SU-DHL-6 (cell line): ENCODE measurements around the gene GDF7.
"Not testable (repeated sequence)": the region's sequence is repeated elsewhere in the genome, so short reads cannot be mapped to it uniquely, and the experiment has no call there.

ENCODE experiments used
- H2AFZ ChIP-seq: fragments of 200-600 bp; sonication (generic); 2 replicates; pipeline ENCODE4 v1.6.1; 2014; ENCODE audit warnings: low read depth, mild to moderate bottlenecking, moderate library complexity, mixed read lengths, antibody characterized with exemption, low read length; ENCODE audit not compliant: severe bottlenecking
- H3F3A ChIP-seq: fragments of 200-600 bp; shearing (Covaris generic); 2 replicates; pipeline ENCODE4 v1.6.0; 2016; ENCODE audit warnings: antibody characterized with exemption, mild to moderate bottlenecking; ENCODE audit not compliant: insufficient read depth
- H3K27ac ChIP-seq: fragments of 200-600 bp; sonication (generic); 2 replicates; pipeline ENCODE4 v1.5.1; 2016; ENCODE audit warnings: low read depth, mild to moderate bottlenecking, low read length, moderate library complexity, mixed read lengths
- H3K27me3 ChIP-seq: fragments of 200-600 bp; sonication (generic), shearing (Covaris generic); 2 replicates; pipeline ENCODE4 v1.6.0; 2014; ENCODE audit warnings: mild to moderate bottlenecking, low read length
- H3K36me3 ChIP-seq: fragments of 200-600 bp; sonication (generic); 2 replicates; pipeline ENCODE4 v1.6.1; 2014; ENCODE audit warnings: mild to moderate bottlenecking, low read length, mixed read lengths
- H3K4me2 ChIP-seq: fragments of 300-600, 200-600 bp; shearing (Covaris generic), sonication (generic); 2 replicates; pipeline ENCODE4 v1.6.0; 2014; ENCODE audit warnings: low read length, low read depth, mild to moderate bottlenecking; ENCODE audit not compliant: poor library complexity, severe bottlenecking
- H3K4me3 ChIP-seq: fragments of 200-600 bp; sonication (generic); 2 replicates; pipeline ENCODE4 v1.5.1; 2014; ENCODE audit warnings: antibody characterized with exemption, low read length, mild to moderate bottlenecking, mixed read lengths; ENCODE audit not compliant: insufficient read depth, poor library complexity, severe bottlenecking
- H3K79me2 ChIP-seq: fragments of 200-600 bp; sonication (generic); 2 replicates; pipeline ENCODE4 v1.6.1; 2014; ENCODE audit warnings: mild to moderate bottlenecking, low read length, moderate library complexity; ENCODE audit not compliant: insufficient read depth
- H3K9ac ChIP-seq: fragments of 200-600 bp; sonication (generic); 2 replicates; pipeline ENCODE4 v1.7.0; 2014; ENCODE audit warnings: mild to moderate bottlenecking, low read length
- H3K9me2 ChIP-seq: fragments of 200-600 bp; sonication (generic); replicated peaks from 2 replicates; pipeline ENCODE4 v1.6.1; 2014; ENCODE audit warnings: low read length; ENCODE audit not compliant: insufficient read depth
- H3K9me3 ChIP-seq: fragments of 200-600 bp; sonication (generic); 2 replicates; pipeline ENCODE4 v1.6.1; 2014; ENCODE audit warnings: low read length, mixed read lengths; ENCODE audit not compliant: insufficient read depth
- H4K20me1 ChIP-seq: fragments of 200-600 bp; sonication (generic); 2 replicates; pipeline ENCODE4 v1.6.1; 2014; ENCODE audit warnings: low read depth, mild to moderate bottlenecking, antibody characterized with exemption, low read length, moderate library complexity, mixed read lengths
- EZH2phosphoT487 ChIP-seq: fragments of 200-600 bp; sonication (generic), shearing (Covaris generic); conservative IDR thresholded peaks from 2 replicates; pipeline ENCODE4 v1.6.1; 2018; ENCODE audit warnings: mild to moderate bottlenecking, antibody characterized with exemption, low read length, moderate library complexity, mixed read lengths
- TF ChIP-seq, protein P1 (sequence below): fragments of 200-600 bp; sonication (generic); IDR thresholded peaks from one replicate; pipeline ENCODE4 v1.5.1; 2017; ENCODE audit warnings: antibody characterized with exemption, mild to moderate bottlenecking, low read length, moderate library complexity; ENCODE audit not compliant: insufficient read depth, poor library complexity, severe bottlenecking

Gene GDF7

DNA sequence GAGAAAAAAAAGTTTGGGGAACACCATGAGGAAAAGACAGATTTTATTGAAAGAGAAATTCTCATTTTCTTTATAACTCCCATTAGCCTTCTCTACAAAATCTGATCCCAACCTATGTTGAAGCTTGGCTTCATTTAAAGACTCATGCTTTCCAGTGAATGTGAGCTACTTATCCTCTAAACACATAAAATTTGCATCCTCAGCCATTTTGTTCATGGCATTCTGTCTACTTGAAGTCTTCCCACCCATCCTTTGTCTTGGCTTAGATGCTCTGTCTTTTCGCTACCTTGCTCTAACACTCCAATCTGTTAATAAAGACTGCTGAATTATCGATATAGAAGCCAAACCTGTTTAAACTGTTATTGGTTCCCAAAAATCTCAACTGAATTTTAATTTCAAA, 39.3 kb downstream of the GDF7 start:
- Histone ChIP-seq H3K4me2 (no peak overlapping the region), H3K4me3 (no peak overlapping the region), H3K27ac (no peak overlapping the region), H3K36me3 (peaks cover 7% of the 10 kb centered on the region; the same call in 1 of the 2 replicates), H3K27me3 (no peaks in the 10 kb centered on the region), H3K9me2 (no peaks in the 10 kb centered on the region), H3K9me3 (no peaks in the 10 kb centered on the region), H3K9ac (no peak overlapping the region), H3K79me2 (no peaks in the 10 kb centered on the region; the same call in 1 of the 2 replicates), H2AFZ (no peak overlapping the region), H4K20me1 (no peaks in the 10 kb centered on the region), H3F3A (no peaks in the 10 kb centered on the region)
- TF ChIP-seq EZH2phosphoT487 = no peak
- TF ChIP-seq, protein P1, sequence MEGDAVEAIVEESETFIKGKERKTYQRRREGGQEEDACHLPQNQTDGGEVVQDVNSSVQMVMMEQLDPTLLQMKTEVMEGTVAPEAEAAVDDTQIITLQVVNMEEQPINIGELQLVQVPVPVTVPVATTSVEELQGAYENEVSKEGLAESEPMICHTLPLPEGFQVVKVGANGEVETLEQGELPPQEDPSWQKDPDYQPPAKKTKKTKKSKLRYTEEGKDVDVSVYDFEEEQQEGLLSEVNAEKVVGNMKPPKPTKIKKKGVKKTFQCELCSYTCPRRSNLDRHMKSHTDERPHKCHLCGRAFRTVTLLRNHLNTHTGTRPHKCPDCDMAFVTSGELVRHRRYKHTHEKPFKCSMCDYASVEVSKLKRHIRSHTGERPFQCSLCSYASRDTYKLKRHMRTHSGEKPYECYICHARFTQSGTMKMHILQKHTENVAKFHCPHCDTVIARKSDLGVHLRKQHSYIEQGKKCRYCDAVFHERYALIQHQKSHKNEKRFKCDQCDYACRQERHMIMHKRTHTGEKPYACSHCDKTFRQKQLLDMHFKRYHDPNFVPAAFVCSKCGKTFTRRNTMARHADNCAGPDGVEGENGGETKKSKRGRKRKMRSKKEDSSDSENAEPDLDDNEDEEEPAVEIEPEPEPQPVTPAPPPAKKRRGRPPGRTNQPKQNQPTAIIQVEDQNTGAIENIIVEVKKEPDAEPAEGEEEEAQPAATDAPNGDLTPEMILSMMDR = no peak

- Histone ChIP-seq H3F3A (no peaks in the 10 kb centered on the region), H3K79me2 (no peaks in the 10 kb centered on the region; the same call in 1 of the 2 replicates), H3K9ac (no peak overlapping the region), H3K27ac (no peak overlapping the region), H3K27me3 (no peaks in the 10 kb centered on the region), H3K9me2 (no peaks in the 10 kb centered on the region), H3K4me2 (no peak overlapping the region), H3K9me3 (no peaks in the 10 kb centered on the region), H2AFZ (no peak overlapping the region), H4K20me1 (no peaks in the 10 kb centered on the region), H3K4me3 (no peak overlapping the region), H3K36me3 (peaks cover 7% of the 10 kb centered on the region; the same call in 1 of the 2 replicates)
- TF ChIP-seq, protein P1 = no peak
- no peak for TF ChIP-seq EZH2phosphoT487
These were observed 39.8 kb downstream of the GDF7 start for GRCh38 chr2:20706786-20707185.

- H3K27me3 ChIP-seq = no peaks in the 10 kb centered on the region
- H3K9me3 ChIP-seq = no peaks in the 10 kb centered on the region
- no peak overlapping the region for H3K4me2 ChIP-seq
- no peak overlapping the region for H3K9ac ChIP-seq
- no peak overlapping the region for H2AFZ ChIP-seq
- peaks cover 7% of the 10 kb centered on the region; the same call in 1 of the 2 replicates for H3K36me3 ChIP-seq
- no peak overlapping the region for H3K4me3 ChIP-seq
- no peaks in the 10 kb centered on the region for H3K9me2 ChIP-seq
- TF ChIP-seq, protein P1 = no peak
- no peak for TF ChIP-seq EZH2phosphoT487
- H3K27ac ChIP-seq = no peak overlapping the region
- no peaks in the 10 kb centered on the region for H3F3A ChIP-seq
- H3K79me2 ChIP-seq = no peaks in the 10 kb centered on the region; the same call in 1 of the 2 replicates
- no peaks in the 10 kb centered on the region for H4K20me1 ChIP-seq
These were observed 40.7 kb downstream of the GDF7 start for GRCh38 chr2:20707601-20708000.

GRCh38 chr2:20711641-20712040, 44.7 kb downstream of the GDF7 start:
- not testable (repeated sequence) for H3K4me3 ChIP-seq, H3K9me3 ChIP-seq, H3K9ac ChIP-seq, H3K36me3 ChIP-seq, H3K27me3 ChIP-seq, H3K9me2 ChIP-seq, H2AFZ ChIP-seq, H3K27ac ChIP-seq, H3K79me2 ChIP-seq, H3K4me2 ChIP-seq, H4K20me1 ChIP-seq, H3F3A ChIP-seq

DNA sequence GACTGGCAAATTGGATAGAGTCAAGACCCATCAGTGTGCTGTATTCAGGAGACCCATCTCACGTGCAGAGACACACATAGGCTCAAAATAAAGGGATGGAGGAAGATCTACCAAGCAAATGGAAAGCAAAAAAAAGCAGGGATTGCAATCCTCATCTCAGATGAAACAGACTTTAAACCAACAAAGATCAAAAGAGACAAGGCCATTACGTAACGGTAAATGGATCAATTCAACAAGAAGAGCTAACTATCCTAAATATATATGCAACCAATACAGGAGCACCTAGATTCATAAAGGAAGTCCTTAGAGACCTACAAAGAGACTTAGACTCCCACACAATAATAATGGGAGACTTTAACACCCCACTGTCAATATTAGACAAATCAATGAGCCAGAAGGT, 46.6 kb downstream of the GDF7 start:
- H2AFZ ChIP-seq, H3K9me3 ChIP-seq, H3K4me3 ChIP-seq, H3K4me2 ChIP-seq, H3K27me3 ChIP-seq, H3F3A ChIP-seq, H4K20me1 ChIP-seq, H3K9ac ChIP-seq, H3K27ac ChIP-seq, H3K9me2 ChIP-seq: not testable (repeated sequence)
- H3K36me3 ChIP-seq = peaks cover 14% of the 10 kb centered on the region; the same call in 1 of the 2 replicates
- H3K79me2 ChIP-seq = peaks cover 16% of the 10 kb centered on the region; the same call in 1 of the 2 replicates

DNA sequence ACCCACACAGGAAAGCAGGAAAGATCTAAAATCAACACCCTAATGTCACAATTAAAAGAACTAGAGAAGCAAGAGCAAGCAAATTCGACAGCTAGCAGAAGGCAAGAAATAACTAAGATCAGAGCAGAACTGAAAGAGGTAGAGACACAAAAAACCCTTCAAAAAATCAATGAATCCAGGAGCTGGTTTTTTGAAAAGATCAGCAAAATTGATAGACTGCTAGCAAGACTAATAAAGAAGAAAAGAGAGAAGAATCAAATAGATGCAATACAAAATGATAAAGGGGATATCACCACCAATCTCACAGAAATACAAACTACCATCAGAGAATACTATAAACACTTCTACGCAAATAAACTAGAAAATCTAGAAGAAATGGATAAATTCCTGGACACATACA, 47.5 kb downstream of the GDF7 start:
- H4K20me1 ChIP-seq, H2AFZ ChIP-seq, H3K9me2 ChIP-seq, H3K9ac ChIP-seq, H3F3A ChIP-seq, H3K27ac ChIP-seq, H3K4me2 ChIP-seq, H3K4me3 ChIP-seq, H3K27me3 ChIP-seq, H3K9me3 ChIP-seq: not testable (repeated sequence)
- peaks cover 23% of the 10 kb centered on the region; the same call in 1 of the 2 replicates for H3K79me2 ChIP-seq
- H3K36me3 ChIP-seq = peaks cover 12% of the 10 kb centered on the region; the same call in 1 of the 2 replicates
